GM19351 (cell line): ENCODE measurements around the gene HS3ST4.
"Not testable (repeated sequence)": the region's sequence is repeated elsewhere in the genome, so short reads cannot be mapped to it uniquely, and the experiment has no call there.

Experiments used
- ATAC-seq: cut with Tn5 transposase; IDR thresholded peaks from one replicate; pipeline ENCODE4 v1.9.1; 2021; ENCODE audit warnings: mild to moderate bottlenecking, moderate library complexity; ENCODE audit not compliant: unreplicated experiment

HS3ST4 gene

DNA sequence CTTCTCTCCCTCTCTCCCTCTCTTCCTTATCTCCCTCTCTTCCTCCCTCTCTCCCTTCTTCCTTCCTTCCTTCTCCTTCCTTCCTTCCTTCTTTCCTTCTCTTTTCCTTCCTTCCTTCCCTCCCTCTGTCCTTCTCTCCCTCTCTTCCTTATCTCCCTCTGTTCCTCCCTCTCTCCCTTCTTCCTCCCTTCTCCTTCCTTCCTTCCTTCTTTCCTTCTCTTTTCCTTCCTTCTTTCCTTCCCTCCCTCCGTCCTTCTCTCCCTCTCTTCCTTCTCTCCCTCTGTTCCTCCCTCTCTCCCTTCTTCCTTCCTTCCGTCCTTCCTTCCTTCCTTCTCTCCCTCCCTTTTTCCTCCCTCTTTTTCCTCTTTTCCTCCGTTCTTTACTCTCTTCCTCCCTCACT is 38.6 kb downstream of the HS3ST4 start:
- ATAC-seq = no peak

DNA sequence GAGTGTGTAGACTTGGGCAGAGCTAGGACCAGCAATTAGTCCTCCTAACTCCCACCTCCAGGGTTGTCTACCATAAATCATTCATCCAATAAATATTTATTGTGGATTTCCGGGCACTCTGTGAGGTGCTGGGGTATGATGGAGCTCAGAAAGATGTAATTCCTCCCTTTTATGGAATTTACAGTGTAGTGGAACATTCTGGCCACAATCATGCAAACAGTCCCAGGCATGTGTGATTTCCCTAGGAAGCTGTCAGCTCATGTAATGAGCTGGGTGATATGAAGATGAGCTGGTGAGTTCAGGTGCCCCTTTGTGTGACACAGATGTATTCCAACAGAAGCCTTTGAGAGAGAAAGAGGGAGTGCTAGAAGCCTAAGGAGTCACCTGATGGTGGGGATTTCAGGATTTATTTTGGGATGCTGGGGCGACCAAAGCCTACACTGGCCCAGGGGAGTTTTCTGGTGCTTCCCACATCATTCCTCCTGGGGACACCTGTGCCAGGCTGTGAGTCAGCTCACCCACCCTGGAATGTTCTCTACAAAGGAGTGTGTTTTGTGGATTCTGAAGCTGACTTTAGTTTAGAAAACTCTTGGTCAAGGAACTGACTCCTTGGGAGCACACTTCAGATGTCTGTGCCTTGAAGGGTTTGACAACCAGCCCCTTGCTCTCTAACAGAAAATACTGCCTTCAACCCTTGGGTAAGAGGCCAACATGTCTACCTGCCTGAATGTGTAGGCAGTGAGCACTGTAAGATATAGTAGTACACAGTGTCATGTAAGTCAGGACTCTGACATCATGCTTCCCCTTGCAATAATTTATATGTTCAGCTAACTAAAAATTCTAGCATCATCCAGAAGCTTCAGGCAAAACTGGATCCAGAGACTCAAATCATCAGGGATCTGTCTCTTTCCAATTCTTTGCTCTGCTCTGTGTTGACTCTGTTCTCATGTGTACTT is 42.9 kb downstream of the HS3ST4 start:
- ATAC-seq = no peak

DNA sequence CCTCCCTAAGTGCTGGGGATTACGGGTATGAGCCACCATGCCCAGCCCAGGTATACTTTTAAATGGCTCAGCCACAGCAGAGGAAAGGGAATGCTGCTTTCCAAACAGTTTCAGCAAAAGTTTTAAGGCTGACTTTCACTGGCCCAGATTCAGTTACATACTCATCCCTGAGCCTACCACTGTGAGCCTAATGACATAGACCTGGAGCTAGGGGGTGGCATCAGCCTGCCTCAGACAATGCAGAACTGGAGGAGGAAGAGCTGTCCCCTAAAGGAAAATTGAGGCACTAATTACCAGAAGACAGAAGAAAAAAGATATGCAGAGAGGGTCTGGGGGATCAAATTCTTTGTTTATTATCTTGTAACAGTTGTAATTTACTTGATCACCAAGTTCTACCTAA is 43.9 kb downstream of the HS3ST4 start:
- ATAC-seq = no peak

DNA sequence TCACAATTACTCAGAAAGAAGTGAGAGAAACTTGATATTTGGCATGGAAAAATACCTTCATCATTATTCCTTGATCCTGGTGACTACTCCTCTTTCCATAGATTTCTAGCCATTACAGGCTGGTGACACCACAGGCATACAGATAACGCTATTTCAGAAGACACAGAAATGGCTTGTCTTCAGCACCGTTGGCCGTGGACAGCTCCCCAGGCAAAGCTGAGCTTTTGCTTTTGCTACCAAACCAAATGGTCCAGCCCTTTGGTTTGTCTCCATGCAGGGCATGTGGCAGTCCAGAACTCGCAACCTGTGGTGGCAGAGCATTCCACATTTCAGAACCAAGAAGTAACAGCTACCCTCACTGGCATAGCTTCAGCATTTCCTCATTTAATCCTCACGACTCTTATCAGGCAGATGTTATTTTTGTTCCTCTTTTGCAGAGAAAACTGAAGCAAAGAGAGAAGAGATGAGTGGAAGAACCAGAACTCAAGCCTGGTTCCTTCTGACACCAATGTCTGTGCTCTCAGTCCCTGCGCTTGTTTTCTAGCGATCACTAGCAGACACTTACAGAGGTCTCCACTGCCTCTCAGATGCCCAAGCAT is 55.5 kb downstream of the HS3ST4 start:
- no peak for ATAC-seq

DNA sequence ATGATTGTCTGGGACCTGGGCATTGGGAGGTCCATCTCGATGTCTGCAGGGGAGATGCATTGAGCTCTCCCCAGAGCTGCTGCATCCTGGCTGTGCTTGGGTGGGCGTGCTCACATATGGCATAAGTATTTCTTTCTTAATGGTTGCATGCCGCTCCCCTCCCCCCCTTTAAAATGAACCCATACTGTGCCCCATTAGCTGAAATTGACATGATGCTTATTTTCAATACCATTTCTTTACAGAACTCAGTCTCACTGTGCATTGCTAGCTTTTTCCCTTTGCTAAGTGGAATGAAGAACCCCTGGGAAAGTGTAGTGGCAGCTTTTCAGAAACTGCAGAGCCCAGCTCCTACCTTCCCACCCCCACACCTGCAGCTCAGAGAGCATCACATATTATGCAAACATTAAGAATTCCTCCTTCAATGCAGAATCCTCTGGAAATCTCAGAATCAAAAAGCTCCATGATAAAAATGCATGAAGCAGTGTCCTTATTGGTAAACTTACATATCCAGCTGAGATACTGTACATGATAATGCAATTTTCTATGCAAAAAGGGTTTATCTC is 56.4 kb downstream of the HS3ST4 start:
- no peak for ATAC-seq

DNA sequence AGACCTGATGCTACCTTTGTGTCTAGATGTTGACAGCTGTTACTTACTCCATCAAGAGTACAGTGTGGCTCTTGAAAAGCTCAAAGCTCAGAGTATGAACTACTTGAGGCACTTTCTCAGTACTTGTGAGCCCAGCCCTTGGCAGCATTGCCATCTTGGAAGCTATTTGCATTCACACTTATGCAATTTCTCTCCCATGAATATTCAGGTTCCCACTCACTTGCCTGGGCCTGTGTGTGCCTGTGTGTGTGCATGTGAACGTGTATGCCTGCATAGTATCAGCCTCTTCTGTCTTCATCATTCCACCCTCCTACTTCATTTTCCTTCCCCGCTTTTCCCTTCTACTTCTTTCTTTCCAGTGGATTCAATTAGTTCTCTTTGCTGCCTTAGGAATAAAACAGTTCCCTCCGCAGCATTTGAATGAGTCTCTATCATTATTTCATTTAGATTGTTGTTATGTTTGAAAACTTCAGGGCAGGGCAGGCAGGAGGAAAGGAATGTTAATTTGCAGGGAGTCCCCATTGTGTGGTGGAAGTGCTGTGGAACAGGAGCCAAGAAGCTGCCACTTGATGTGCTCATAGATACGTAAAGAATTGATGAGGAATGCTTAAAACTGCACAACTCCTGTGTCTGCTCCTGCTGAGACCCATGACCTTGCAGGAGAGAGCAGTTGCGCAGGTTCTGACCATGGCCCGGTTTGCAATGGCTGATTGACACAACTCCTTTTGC is 58.9 kb downstream of the HS3ST4 start:
- no peak for ATAC-seq

DNA sequence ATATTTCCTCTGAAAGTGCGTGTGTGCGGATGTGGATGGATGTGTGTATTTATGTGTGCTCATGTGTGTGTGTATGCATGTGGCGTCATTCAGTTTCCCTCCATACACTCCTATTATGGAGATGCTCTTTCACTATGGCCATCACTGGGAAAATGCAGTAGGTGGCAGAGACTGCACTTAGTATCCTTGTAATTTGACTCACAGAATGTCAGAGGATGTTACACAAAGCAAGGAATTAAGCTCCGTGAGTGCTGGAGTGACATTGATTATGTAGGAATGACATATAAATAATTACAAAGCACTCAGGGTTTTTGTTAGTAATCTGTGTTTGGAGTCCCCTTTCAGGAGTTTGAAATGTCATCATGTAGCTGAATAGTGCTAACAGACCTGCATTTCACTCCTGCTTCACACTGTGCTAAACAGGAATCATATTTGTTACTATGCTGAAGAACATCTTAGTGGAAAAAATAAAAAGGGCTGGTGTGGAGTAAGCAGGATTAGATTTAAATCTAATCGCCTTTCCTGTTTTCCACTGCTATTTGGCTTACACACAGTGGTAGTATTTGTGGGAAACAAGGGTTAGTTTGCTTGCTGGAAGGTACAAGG is 59.6 kb downstream of the HS3ST4 start:
- no peak for ATAC-seq

DNA sequence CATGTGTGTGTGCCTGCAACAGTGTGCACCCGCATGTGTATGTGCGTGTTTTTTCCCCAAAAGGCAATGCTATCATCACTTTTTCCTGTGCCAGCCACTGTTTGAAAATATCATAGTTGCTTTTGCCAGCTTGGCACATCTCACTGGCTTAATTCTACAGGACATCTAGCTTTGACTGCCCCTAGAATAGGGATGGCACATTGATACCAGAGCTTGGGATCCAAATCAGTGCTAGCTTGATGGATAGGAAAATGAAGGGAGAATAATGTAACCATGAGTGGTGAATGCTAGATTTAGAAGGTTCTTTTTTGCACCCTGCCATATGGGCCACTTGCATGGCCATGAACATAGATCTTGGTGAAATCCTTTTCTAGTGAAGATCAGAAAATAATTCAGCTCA is 72.7 kb downstream of the HS3ST4 start:
- no peak for ATAC-seq

DNA sequence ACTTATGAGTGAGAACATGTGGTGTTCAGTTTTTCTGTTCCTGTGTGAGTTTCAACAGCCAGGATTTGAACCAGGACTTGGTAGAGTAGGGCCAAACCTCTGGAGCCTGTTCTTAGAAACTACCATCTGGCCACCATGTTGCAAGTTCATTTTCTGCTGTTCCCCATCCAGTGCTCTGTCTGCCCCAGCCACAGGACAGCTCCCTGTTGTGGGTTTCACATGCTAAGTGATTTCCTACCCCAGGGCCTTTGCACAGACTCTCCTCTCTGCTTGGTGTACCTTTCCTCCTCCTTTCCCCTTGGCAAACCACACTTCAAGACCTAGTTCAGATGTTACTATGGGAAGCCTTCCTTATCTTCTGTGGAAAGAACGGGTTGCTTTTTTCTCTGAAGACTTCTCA is 79.5 kb downstream of the HS3ST4 start:
- no peak for ATAC-seq

DNA sequence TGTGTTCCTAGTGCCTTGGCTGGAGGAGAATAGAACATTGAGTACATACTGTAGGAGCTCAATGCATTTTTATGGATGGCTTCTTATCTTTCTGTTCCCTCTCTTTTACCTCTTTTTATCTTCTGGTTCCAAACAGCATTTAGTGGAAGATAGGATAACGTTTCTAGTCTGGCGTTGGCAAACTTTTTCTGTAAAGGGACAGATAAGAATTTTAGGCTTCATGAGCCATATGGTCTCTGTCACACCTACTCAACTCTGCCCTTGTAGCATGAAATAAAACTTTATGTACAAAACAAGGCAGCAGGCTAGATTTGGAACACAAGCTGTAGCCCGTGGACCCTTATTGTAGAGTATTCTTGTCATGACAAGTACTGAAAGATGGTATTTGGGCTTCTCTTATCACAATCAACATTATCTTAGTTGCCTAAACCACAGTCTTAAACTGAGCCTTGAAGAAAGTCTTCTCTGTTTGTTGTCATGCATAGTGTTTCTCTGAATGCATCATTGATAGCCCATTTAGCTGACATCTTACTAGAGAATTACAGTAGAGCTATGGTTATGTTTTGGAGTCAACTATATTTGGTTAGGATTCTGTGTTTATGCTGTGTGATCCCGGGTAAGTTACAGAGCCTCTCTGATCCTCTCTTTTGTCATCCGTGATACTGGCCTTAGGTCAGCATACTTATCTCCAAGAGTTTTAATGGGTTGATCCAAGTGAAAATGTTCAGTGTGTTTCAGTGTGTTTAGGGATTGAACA is 80.2 kb downstream of the HS3ST4 start:
- no peak for ATAC-seq

DNA sequence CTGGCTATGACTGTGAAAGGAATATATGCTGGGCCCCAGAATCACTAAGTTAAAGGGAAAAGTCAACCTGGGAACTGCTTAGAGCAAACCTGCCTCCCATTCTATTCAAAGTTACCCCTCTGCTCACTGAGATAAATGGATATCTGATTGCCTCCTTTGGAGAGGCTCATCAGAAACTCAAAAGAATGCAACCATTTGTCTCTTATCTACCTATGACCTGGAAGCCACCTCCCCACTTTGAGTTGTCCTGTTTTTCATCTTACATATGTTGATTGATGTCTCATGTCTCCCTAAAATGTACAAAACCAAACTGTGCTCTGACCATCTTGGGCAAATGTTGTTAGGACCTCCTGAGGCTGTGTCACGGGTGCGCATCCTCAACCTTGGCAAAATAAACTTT is 84.5 kb downstream of the HS3ST4 start:
- not testable (repeated sequence) for ATAC-seq

DNA sequence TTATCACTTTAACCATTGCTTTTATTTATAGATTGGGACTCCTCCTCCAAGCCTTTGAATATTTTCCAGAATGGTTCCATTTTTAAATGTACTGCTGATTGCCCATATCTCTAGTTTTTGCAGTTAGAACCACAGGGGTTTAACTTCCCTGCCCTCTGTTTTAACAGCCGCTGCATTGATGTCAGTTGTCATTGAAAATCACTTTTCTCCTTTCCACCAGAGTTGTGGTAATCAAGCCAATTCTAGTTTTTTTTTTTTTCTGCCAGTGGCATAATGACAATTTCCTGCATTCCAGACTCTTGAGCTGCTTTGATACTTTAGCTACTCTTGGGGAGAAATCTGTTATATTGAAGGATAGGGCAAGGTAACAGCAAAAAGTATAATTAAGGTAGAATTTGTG is 91.5 kb downstream of the HS3ST4 start:
- no peak for ATAC-seq

DNA sequence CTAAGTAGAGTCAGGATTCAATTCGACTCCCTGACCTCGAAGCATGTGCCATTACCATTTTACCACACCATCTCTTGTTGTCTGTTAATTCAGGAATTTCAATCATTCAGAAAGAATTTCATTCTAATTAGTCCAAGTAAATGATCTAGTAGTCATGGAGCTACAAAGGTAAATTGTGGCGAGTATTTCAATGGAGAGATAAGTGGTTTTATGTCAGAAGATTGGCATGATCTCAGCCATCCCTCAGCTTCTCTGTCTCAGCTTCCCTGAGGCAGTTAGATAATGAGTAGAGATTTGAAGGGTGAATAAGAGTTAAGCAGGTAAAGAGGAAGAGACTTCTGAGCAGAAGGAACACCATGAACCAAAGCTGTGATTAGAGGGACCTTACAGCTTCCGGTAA is 93.6 kb downstream of the HS3ST4 start:
- ATAC-seq = no peak

DNA sequence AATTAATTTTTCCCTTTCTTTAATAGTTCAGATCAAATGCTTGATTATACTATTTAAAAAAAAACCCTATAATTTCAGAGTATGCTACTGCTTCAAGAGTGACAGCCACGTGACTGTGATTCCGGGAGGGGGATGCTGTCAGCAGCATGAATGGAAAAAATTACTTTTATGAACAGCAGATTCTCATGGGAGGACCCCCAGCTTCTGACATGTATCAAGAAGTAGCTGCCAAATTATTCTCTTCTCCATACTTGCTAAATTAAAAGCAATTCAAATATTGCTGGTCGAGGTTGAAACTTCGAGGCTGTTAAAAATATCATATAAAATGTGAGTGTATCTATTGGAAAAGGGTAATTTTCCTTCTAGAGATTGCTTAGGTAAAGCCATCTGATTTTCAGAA is 95.0 kb downstream of the HS3ST4 start:
- ATAC-seq = no peak

DNA sequence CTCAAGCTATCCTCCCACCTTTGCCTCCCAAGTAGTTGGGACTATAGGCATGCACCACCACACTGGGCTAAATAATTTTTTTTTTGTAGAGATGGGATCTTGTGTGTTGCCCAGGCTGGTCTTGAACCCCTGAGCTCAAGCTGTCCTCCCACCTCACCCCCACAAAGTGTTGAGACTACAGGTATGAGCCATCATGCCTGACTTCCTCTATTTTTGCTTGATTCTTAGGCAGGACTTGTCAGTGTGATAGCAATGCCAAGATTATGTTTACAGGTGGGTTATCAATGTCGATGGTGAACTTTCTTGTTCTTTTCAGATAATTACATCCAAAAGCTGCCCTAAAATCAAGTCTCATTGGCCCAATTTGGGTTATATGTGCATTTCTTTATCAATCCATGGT is 96.9 kb downstream of the HS3ST4 start:
- ATAC-seq = no peak

DNA sequence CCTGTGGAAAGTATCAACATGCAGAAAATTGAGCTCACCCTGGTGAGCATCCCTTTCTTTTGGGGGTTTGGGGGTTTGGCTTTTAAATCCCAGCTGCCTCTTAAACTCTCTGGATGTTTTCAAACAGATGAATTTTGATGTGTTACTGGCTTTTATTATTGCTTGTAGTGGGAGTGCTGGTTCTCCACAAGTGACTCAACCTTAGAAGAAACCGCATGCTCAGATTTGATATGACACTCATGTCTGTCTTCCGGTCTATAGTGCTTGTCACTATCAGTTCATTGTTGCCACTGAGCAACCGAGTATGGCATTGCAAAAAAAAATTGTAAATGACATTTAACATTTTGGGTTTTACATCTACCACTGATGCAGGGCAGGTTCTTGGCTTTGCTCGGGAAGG is 104.5 kb downstream of the HS3ST4 start:
- ATAC-seq = no peak

DNA sequence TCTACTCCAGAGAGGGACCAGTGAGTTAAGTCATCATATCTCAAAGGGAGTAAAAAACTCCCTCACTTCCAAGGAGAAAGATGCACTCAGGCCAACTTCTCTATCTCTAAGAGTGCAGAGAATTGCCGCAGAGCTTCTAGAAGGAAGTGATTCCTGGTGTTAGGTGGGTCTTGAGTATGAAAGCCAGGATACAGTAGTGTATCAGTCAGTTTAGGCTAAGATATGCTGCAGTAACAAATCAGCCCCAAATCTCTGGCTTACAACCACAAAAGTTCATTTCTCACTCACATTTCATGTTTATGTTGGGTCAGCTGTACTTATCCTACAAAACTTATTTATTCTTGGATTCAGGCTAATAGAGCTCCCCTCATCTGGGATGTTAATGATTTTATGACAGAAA is 106.3 kb downstream of the HS3ST4 start:
- no peak for ATAC-seq

DNA sequence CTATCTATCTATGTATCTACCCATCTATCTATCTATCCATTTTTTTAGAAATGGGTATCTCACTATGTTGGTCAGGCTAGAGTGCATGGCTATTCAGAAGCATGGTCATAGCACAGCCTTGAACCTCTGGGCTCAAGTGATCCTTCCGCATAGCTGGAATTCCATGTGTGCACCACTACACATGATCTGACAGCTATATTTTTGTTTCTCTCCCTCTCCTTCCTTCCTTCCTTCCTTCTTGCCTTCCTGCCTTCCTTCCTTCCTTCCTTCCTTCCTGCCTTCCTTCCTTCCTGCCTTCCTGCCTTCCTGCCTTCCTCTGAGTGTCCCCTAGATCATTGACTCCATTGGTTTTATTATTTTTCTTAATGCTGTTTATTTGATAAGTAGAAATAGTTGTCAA is 108.1 kb downstream of the HS3ST4 start:
- ATAC-seq = no peak

DNA sequence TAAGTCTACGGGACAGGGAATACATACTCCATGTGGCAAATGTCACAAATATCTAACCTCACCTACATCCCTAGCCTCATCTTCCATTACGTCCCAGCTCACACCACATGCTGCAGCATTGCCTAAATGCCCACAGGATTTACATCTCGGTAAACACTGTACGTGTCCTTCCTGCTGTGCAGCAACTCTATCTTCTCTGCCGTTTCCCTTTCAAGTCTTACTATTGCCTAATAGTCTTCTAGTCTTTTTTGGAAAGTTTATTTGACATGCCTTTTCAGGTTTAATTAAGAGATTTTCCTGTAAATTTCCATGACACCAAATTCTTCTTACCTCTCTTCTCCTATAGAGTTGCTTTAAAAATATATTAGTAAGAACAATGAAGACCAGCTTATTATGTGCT is 120.5 kb downstream of the HS3ST4 start:
- no peak for ATAC-seq

DNA sequence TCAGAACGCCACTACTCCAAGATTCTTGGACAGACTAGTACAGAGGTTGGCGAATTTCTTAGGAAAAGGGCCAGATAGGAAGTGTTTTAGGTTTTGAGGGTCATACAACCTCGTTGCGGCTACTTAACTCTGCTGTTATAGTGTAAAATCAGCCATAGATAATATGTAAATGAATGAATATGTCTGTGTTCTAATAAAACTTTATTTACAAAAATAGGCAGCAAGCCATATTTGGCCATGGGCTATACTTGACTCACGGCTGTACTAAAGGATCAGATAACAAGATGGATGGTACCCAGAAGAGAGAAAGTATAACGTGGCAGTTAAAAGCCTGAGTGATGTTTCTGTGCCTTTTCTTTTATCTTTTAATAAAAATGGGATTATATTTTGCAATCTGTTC is 125.5 kb downstream of the HS3ST4 start:
- no peak for ATAC-seq
